Astrocyte (in vitro differentiated cells and primary cell): ENCODE data around the gene S100B.

Source experiments
- EZH2 ChIP-seq: IDR thresholded peaks from 2 replicates; pipeline ENCODE4 v1.6.1; 2012; ENCODE audit warnings: mild to moderate bottlenecking, low read length, inconsistent platforms; ENCODE audit not compliant: insufficient read depth
- TF ChIP-seq, protein P1 (sequence below): IDR thresholded peaks from 2 replicates; pipeline ENCODE4 v1.5.1; 2011; ENCODE audit warnings: low read depth, mild to moderate bottlenecking, inconsistent platforms, low read length, moderate library complexity; ENCODE audit not compliant: insufficient read depth

DNA sequence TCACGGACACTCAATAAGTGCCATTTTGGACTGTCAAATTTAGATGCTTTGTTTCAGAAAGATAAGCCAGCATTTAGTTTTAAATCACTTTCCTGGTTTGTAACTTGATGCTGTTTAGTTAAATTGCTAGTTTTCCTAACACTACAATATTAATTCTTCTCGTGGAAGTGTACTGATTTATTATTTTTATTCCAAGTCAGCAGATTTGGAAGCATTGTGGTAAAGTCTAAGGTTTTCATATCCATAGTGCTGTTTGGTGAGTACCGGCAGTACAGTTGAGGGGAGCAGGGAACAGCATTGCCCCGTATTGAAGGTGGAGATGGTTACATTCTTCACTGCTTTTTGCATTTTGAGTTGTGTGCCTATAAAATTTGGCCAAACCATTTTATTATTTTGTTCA lies 36.3 kb downstream of the S100B start:
- TF ChIP-seq, protein P1, sequence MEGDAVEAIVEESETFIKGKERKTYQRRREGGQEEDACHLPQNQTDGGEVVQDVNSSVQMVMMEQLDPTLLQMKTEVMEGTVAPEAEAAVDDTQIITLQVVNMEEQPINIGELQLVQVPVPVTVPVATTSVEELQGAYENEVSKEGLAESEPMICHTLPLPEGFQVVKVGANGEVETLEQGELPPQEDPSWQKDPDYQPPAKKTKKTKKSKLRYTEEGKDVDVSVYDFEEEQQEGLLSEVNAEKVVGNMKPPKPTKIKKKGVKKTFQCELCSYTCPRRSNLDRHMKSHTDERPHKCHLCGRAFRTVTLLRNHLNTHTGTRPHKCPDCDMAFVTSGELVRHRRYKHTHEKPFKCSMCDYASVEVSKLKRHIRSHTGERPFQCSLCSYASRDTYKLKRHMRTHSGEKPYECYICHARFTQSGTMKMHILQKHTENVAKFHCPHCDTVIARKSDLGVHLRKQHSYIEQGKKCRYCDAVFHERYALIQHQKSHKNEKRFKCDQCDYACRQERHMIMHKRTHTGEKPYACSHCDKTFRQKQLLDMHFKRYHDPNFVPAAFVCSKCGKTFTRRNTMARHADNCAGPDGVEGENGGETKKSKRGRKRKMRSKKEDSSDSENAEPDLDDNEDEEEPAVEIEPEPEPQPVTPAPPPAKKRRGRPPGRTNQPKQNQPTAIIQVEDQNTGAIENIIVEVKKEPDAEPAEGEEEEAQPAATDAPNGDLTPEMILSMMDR = no peak
- TF ChIP-seq EZH2 = no peak
